Hepatocyte (in vitro differentiated cells): ENCODE results near the gene PRKAR1B.

Source experiments
- CTCF ChIP-seq: fragments of 200-600 bp; sonication (generic); IDR thresholded peaks from 2 replicates; pipeline ENCODE4 v1.5.1; 2016; ENCODE audit warnings: antibody characterized with exemption, mild to moderate bottlenecking; ENCODE audit not compliant: poor library complexity
- EZH2 ChIP-seq: fragments of 200-600 bp; sonication (generic); IDR thresholded peaks from 2 replicates; pipeline ENCODE4 v1.6.1; 2016; ENCODE audit warnings: antibody characterized with exemption, mild to moderate bottlenecking, borderline replicate concordance
- EZH2phosphoT487 ChIP-seq: fragments of 200-600 bp; sonication (generic); IDR thresholded peaks from one replicate; pipeline ENCODE4 v1.6.1; 2018; ENCODE audit warnings: antibody characterized with exemption, mild to moderate bottlenecking, low read depth, moderate library complexity; ENCODE audit not compliant: unreplicated experiment, severe bottlenecking

GRCh38 chr7:652881-653280, 74.2 kb downstream of the PRKAR1B start:
- no peak for TF ChIP-seq CTCF
- TF ChIP-seq EZH2: no peak
- no peak for TF ChIP-seq EZH2phosphoT487
